Osteoblast (primary cell): ENCODE data around the gene MAP3K14. TPM values are rescaled to one million over a fixed set of nuclear protein-coding genes. Genes with fewer than 3 reads are reported as not detected.

Experiments used
- DNase-seq: peaks from one replicate; pipeline ENCODE4 v3.0.0; 2011; ENCODE audit warnings: low spot score, mixed read lengths; ENCODE audit not compliant: insufficient read length; ENCODE audit errors: missing footprints
- H2AFZ ChIP-seq: 2 replicates; pipeline ENCODE4 v1.6.0; 2011; ENCODE audit warnings: mild to moderate bottlenecking, low read length
- H3K27ac ChIP-seq: 2 replicates; pipeline ENCODE4 v1.5.1; 2011; ENCODE audit warnings: mild to moderate bottlenecking, low read depth, low read length, moderate library complexity
- H3K27me3 ChIP-seq: 2 replicates; pipeline ENCODE4 v1.6.0; 2012; ENCODE audit warnings: mild to moderate bottlenecking, control low read depth, inconsistent platforms, low read length, moderate library complexity; ENCODE audit not compliant: insufficient read depth
- H3K36me3 ChIP-seq: 2 replicates; pipeline ENCODE4 v1.5.1; 2011; ENCODE audit warnings: mild to moderate bottlenecking, low read length, control low read depth, moderate library complexity; ENCODE audit not compliant: insufficient read depth
- H3K4me1 ChIP-seq: 2 replicates; pipeline ENCODE4 v1.5.1; 2011; ENCODE audit warnings: mild to moderate bottlenecking, low read length, control low read depth, moderate library complexity; ENCODE audit not compliant: insufficient read depth
- H3K4me2 ChIP-seq: 2 replicates; pipeline ENCODE4 v1.6.0; 2011; ENCODE audit warnings: mild to moderate bottlenecking, low read length; ENCODE audit not compliant: insufficient read depth
- H3K4me3 ChIP-seq: fragments of 200-600 bp; sonication (generic); 3 replicates; pipeline ENCODE4 v1.5.1; 2012; ENCODE audit warnings: mild to moderate bottlenecking, low read length, inconsistent platforms; ENCODE audit not compliant: insufficient read depth
- H3K79me2 ChIP-seq: 2 replicates; pipeline ENCODE4 v1.6.0; 2012; ENCODE audit warnings: mild to moderate bottlenecking, low read length, control low read depth, inconsistent platforms; ENCODE audit not compliant: insufficient read depth
- H3K9me3 ChIP-seq: 2 replicates; pipeline ENCODE4 v1.5.1; 2011; ENCODE audit warnings: low read depth, low read length, control low read depth
- H4K20me1 ChIP-seq: 2 replicates; pipeline ENCODE4 v1.6.0; 2012; ENCODE audit warnings: mild to moderate bottlenecking, low read length, control low read depth; ENCODE audit not compliant: insufficient read depth
- total RNA-seq: library from RNA; depleted of rRNA; stranded (reverse); fragments of >200 nt; gene quantifications from 2 replicates; pipeline ENCODE4 v1.2.3, GENCODE V29; 2012
- TF ChIP-seq, protein P1 (sequence below): IDR thresholded peaks from 2 replicates; pipeline ENCODE4 v1.5.1; 2011; ENCODE audit warnings: mild to moderate bottlenecking, low read depth, low read length, moderate library complexity; ENCODE audit errors: extremely low read depth

The MAP3K14 gene
- 2.7 and 3.6 TPM in 2 replicates for total RNA-seq

DNA sequence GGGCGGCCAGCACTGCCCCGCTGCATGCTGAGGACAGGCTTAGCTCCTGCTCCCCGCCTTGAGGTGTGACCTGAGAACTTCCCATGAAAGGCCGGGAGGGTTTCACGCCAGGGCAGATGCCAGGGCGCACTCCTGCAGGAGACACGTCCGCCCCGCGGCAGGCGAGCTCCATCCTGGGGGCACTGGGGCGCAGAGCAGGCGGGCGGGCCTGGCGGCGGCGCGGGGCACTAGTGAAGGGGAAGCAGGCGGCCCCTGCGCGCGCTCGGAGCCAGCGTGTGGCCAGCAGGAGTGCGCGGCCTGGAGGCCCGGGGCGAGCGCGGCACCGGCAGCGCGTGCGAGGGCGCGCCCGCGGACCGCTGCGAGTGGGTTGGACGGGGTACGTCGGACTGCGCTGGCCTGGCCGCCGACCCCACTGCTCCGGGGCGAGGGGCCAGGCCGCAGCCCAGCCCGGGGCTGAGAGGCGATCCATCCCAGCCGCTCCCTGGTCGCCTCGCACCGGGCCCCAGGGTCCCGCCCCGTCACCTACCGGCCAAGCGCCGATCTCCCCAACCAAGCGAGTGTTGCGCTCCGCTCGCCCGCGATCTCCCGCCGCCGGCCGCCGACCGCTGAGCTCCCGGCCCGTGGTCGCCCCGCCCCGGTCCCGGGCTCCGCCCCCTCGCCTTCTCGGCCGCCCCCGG is at the start of gene MAP3K14:
Gene MAP3K14, minus strand, starts transcription at position 587 of the 677 bp plus-strand sequence. CDS start 26,275 bp downstream, outside the sequence.
- DNase-seq, result peak; percentile 87
- H2AFZ ChIP-seq, result peak within 1 kb of the TSS; percentile 83
- peak within 1 kb of the TSS; percentile 98 for H3K4me2 ChIP-seq
- H3K27me3 ChIP-seq, result no peaks in the 10 kb centered on the region
- H3K79me2 ChIP-seq, result peaks cover 50% of the 10 kb centered on the region
- TF ChIP-seq, protein P1, sequence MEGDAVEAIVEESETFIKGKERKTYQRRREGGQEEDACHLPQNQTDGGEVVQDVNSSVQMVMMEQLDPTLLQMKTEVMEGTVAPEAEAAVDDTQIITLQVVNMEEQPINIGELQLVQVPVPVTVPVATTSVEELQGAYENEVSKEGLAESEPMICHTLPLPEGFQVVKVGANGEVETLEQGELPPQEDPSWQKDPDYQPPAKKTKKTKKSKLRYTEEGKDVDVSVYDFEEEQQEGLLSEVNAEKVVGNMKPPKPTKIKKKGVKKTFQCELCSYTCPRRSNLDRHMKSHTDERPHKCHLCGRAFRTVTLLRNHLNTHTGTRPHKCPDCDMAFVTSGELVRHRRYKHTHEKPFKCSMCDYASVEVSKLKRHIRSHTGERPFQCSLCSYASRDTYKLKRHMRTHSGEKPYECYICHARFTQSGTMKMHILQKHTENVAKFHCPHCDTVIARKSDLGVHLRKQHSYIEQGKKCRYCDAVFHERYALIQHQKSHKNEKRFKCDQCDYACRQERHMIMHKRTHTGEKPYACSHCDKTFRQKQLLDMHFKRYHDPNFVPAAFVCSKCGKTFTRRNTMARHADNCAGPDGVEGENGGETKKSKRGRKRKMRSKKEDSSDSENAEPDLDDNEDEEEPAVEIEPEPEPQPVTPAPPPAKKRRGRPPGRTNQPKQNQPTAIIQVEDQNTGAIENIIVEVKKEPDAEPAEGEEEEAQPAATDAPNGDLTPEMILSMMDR, result peak; percentile 9
- peak within 1 kb of the TSS; percentile 93 for H3K27ac ChIP-seq
- H3K36me3 ChIP-seq, result peaks cover 7% of the 10 kb centered on the region
- H3K4me1 ChIP-seq, result peaks cover 87% of the 10 kb centered on the region
- no peaks in the 10 kb centered on the region for H3K9me3 ChIP-seq
- H3K4me3 ChIP-seq, result peak within 1 kb of the TSS; percentile 93
- H4K20me1 ChIP-seq, result peaks cover 49% of the 10 kb centered on the region

DNA sequence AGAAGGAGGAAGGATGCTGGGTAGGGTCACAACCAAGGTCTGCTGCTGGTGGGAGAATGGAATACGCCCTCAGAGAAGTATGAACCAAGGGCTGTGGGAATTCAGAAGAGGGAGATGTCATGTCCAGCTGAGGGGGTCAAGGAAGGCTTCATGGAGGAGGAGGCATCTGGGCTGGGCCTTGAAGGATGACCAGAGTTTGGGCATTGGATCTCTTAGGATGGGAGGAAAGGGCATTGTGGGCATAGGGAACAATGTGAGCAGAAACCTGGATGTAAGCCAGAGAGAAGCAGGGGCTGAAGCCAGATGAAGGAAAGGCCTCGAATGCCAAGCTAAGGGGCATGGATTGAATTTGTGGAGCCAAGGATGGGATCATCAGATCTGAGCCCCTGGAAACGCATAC is 49.2 kb upstream of the MAP3K14 start:
- H3K79me2 ChIP-seq, result no peaks in the 10 kb centered on the region
- H3K4me1 ChIP-seq, result peaks cover 21% of the 10 kb centered on the region
- H3K36me3 ChIP-seq, result no peaks in the 10 kb centered on the region
- H4K20me1 ChIP-seq, result no peaks in the 10 kb centered on the region
- no peak overlapping the region for H3K4me2 ChIP-seq
- TF ChIP-seq, protein P1, result no peak
- H3K27ac ChIP-seq, result no peak overlapping the region
- no peak overlapping the region for H2AFZ ChIP-seq
- H3K27me3 ChIP-seq, result no peaks in the 10 kb centered on the region
- peak; percentile 15 for DNase-seq
- no peak overlapping the region for H3K4me3 ChIP-seq
- no peaks in the 10 kb centered on the region for H3K9me3 ChIP-seq

DNA sequence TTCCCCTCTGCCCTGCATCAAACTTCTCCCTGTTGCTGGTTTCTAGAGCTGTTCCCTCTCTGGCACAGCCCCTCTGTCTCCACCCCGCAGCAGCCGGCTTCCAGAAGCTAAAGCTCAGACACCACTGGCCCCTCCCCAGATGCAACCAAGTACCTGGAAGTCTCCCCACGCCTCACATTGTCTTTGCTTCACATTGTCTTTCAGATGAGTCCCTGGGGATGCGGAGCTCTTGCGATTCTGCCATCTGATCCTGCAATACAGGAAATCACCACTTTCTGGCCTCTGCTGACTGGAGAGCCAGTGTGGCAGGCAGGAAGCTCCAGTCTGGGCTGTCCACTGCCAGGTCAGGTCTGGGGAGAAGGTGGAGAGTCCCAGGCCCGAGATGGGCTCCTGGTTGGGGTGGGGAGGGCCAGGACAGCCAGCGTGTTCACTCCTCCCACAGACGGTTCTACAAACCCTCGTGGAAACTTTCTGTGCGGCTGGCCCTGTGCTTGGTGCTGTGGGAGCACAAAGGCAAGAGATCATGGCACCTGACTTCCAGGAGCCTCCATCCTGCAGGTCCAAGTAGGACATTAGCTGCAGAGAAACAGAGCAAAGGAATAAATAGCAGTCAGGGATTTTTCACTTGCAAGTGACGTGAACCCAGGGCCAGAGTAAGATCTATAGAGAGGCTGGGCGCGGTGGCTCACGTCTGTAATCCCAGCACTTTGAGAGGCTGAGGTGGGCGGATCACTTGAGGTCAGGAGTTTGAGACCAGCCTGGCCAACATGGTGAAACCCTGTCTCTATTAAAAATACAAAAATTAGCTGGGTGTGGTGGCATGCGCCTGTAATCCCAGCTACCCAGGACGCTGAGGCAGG is 47.9 kb upstream of the MAP3K14 start:
- DNase-seq, result peak; percentile 67
- H4K20me1 ChIP-seq, result no peaks in the 10 kb centered on the region

More for the DNA sequence above, 47.9 kb upstream of the MAP3K14 start:
- Histone ChIP-seq H3K79me2 (no peaks in the 10 kb centered on the region), H3K27me3 (no peaks in the 10 kb centered on the region), H3K4me1 (peaks cover 15% of the 10 kb centered on the region), H3K4me3 (no peak overlapping the region), H3K36me3 (no peaks in the 10 kb centered on the region), H3K4me2 (no peak overlapping the region), H3K9me3 (no peaks in the 10 kb centered on the region), H2AFZ (peak overlapping the region; percentile 74), H3K27ac (no peak overlapping the region)
- TF ChIP-seq, protein P1, result no peak
